NCI-H2227 treated with DMSO at 0.1 percent for 48 hours (cell line): ENCODE measurements around the gene ASIC3.

ENCODE experiments used
- DNase-seq: peaks from one replicate; lab custom pipeline; 2025; lab: John Stamatoyannopoulos, UW

The ASIC3 gene

GRCh38 chr7:151071032-151071866, 22.9 kb downstream of the ASIC3 start:
- no peak for DNase-seq

- no peak for DNase-seq
Observed at GRCh38 chr7:151073990-151074389, 25.7 kb downstream of the ASIC3 start.

- no peak for DNase-seq
Observed at GRCh38 chr7:151074817-151075661, 26.7 kb downstream of the ASIC3 start.

- DNase-seq = no peak
Observed at GRCh38 chr7:151075662-151075971, 27.3 kb downstream of the ASIC3 start.

GRCh38 chr7:151075978-151076426, 27.7 kb downstream of the ASIC3 start:
- DNase-seq = no peak

- no peak for DNase-seq
Observed at GRCh38 chr7:151076863-151077704, 28.8 kb downstream of the ASIC3 start.

GRCh38 chr7:151077705-151078232, 29.4 kb downstream of the ASIC3 start:
- DNase-seq = no peak

GRCh38 chr7:151078233-151079040, 30.1 kb downstream of the ASIC3 start:
- DNase-seq = peak; percentile 20

GRCh38 chr7:151079199-151079910, 31.0 kb downstream of the ASIC3 start:
- no peak for DNase-seq

GRCh38 chr7:151080067-151080521, 31.8 kb downstream of the ASIC3 start:
- peak; percentile 37 for DNase-seq

- peak; percentile 91 for DNase-seq
Observed at GRCh38 chr7:151080522-151081169, 32.3 kb downstream of the ASIC3 start, which contains the start of gene FASTK. Gene FASTK, minus strand, starts transcription at chr7:151080809. Its CDS starts 43 bp downstream, at chr7:151080766.

GRCh38 chr7:151081170-151082101, 33.1 kb downstream of the ASIC3 start:
- no peak for DNase-seq

GRCh38 chr7:151082141-151083070, 34.1 kb downstream of the ASIC3 start:
- DNase-seq = no peak

- DNase-seq = peak; percentile 54
Observed at GRCh38 chr7:151083071-151083823, 34.9 kb downstream of the ASIC3 start, which contains the start of gene TMUB1. Gene TMUB1, minus strand, starts transcription at chr7:151083493. Its CDS starts 930 bp downstream, at chr7:151082563.

GRCh38 chr7:151083824-151084160, 35.5 kb downstream of the ASIC3 start:
- no peak for DNase-seq

GRCh38 chr7:151085329-151085690, 37.0 kb downstream of the ASIC3 start:
- DNase-seq = no peak
